ENCODE data around the gene PABPN1L.

DNA sequence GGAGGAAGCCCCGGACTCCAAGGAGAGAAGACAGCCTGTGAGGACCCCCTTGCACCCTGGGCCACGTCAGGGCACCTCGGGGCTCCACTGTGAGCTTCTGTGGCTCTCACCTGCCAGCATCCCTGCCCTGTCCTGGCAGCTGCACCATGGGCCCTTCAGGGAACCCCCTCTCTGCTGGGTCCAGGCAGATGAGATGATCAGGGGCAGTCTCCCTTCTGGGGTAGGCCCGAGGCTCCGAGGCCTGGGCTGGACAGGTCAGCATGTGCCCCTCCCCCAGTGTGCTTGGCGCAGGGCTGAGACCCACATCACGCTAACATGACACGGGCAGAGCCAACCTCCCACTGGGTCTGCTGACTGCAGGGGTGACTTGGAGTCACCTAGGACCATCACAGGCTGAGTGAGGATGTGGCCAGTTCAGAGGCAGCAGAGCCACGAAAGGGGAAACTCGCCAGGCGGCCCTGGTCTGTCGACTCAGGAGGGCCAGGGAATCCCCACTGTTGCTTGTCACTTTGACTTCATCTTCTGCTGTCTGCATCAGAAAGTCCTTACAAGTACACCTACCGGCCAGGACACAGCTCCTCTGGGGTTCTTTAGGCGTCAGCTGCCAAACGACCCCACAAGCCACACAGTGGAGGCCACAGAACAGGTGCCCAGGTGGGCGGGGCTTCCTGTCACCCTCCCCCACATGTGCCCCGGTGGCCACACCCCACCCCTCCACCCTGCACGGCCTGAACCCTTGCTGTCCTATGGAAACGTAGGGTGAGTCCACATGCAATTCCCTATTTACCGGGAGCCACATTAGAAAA is 12.0 kb downstream of the PABPN1L start:
- no peak for TF ChIP-seq POLR2AphosphoS5 (IDR thresholded peaks at IDR 0.05; ENCODE audit: insufficient read depth, low read depth, low read length)
- no peak for TF ChIP-seq EZH2 (IDR thresholded peaks at IDR 0.05; ENCODE audit: borderline replicate concordance, low read depth, low read length, severe bottlenecking)
- TF ChIP-seq, protein P1, sequence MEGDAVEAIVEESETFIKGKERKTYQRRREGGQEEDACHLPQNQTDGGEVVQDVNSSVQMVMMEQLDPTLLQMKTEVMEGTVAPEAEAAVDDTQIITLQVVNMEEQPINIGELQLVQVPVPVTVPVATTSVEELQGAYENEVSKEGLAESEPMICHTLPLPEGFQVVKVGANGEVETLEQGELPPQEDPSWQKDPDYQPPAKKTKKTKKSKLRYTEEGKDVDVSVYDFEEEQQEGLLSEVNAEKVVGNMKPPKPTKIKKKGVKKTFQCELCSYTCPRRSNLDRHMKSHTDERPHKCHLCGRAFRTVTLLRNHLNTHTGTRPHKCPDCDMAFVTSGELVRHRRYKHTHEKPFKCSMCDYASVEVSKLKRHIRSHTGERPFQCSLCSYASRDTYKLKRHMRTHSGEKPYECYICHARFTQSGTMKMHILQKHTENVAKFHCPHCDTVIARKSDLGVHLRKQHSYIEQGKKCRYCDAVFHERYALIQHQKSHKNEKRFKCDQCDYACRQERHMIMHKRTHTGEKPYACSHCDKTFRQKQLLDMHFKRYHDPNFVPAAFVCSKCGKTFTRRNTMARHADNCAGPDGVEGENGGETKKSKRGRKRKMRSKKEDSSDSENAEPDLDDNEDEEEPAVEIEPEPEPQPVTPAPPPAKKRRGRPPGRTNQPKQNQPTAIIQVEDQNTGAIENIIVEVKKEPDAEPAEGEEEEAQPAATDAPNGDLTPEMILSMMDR (IDR thresholded peaks at IDR 0.05; ENCODE audit: extremely low read depth in 1 of 2, insufficient read depth in 1 of 2, low read depth in 1 of 2, low read length in 2 of 2) = no peak
- no peak for TF ChIP-seq MYC (IDR thresholded peaks at IDR 0.05; ENCODE audit: low read depth, low read length)
- no peak for TF ChIP-seq POLR2A (IDR thresholded peaks at IDR 0.05; ENCODE audit: low read depth, low read length)
- no peak for TF ChIP-seq FOS (IDR thresholded peaks at IDR 0.05; ENCODE audit: borderline replicate concordance, insufficient read depth, low read length)
- TF ChIP-seq, protein P2, sequence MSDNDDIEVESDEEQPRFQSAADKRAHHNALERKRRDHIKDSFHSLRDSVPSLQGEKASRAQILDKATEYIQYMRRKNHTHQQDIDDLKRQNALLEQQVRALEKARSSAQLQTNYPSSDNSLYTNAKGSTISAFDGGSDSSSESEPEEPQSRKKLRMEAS (IDR thresholded peaks at IDR 0.05; ENCODE audit: insufficient read depth, insufficient read length) = no peak

Data from endothelial cell of umbilical vein (primary cell).